Vagina (tissue), 2 donors: ENCODE data around the gene SLC6A6.

Source experiments
- POLR2A ChIP-seq, 2 donors: fragments of 450-650 bp; IDR thresholded peaks; one replicate each; pipeline ENCODE4 v1.6.1; 2017; ENCODE audit warnings: antibody characterized with exemption in 2 of 2, mild to moderate bottlenecking in 2 of 2, moderate library complexity in 2 of 2
- TF ChIP-seq, protein P1 (sequence below), 3 experiments: fragments of 450-650 bp in 2 of 3; fragments of 200-600 bp in 1 of 3; sonication (generic) in 1 of 3; IDR thresholded peaks; one replicate each; pipeline ENCODE4 v1.5.1; 2017 to 2019; ENCODE audit warnings: antibody characterized with exemption in 3 of 3, mild to moderate bottlenecking in 2 of 3, moderate library complexity in 2 of 3

DNA sequence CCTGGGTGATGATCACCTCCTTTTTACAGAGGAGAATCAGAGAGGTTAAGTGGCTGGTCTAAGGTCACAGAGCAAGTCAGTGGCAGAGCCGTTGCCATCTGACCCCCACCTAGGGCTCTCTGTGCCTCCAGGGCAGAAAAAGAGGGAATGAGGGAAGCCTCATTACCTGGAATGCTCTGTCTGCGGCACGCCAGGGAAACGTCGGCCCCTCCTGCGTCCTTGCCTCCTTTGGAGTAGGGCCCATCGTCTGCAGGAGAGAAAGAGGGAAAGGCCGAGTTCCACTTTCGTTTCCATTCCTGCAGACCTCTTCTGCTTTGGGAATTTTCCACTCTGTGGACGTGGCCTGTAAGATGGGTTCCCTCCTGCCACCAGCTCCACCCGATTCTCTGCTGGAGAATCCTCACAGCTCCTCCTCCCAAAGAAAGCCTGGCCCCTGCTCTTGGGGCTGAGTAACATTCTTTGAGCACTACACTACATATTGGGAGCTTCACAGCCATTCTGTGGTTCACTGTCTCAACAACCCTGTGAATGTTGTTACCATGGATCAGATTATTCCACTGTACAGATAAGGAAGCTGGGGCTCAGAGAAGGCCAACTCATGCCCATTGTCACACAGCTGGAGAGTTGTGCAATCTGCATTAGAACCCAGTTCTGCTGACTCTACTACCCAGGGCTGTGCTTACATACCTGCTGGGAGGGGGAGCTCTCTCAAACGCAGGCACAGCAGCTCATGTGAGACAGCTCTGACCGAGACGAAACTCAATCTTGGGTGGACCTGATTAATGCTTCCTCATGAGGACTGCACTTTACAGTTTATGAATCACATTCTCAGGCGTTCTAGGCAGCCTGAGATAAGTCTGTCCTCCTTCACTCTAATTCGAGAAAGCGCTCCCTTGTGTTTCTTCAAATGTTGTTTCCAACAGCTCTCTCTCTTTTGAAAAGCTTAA, 123.6 kb downstream of the SLC6A6 start:
- TF ChIP-seq POLR2A (IDR thresholded peaks at IDR 0.05) = no peak
- TF ChIP-seq, protein P1, sequence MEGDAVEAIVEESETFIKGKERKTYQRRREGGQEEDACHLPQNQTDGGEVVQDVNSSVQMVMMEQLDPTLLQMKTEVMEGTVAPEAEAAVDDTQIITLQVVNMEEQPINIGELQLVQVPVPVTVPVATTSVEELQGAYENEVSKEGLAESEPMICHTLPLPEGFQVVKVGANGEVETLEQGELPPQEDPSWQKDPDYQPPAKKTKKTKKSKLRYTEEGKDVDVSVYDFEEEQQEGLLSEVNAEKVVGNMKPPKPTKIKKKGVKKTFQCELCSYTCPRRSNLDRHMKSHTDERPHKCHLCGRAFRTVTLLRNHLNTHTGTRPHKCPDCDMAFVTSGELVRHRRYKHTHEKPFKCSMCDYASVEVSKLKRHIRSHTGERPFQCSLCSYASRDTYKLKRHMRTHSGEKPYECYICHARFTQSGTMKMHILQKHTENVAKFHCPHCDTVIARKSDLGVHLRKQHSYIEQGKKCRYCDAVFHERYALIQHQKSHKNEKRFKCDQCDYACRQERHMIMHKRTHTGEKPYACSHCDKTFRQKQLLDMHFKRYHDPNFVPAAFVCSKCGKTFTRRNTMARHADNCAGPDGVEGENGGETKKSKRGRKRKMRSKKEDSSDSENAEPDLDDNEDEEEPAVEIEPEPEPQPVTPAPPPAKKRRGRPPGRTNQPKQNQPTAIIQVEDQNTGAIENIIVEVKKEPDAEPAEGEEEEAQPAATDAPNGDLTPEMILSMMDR (IDR thresholded peaks at IDR 0.05) = no peak
